OCI-LY3 (cell line): ENCODE measurements around the gene MAGI2.

Experiments used
- H2AFZ ChIP-seq: fragments of 200-600, 300-600 bp; shearing (Covaris generic); 2 replicates; pipeline ENCODE4 v1.6.0; 2014; ENCODE audit warnings: antibody characterized with exemption, low read depth, low read length
- H3K27ac ChIP-seq: fragments of 200-600, 300-600 bp; sonication (generic); 2 replicates; pipeline ENCODE4 v1.5.1; 2014; ENCODE audit warnings: mild to moderate bottlenecking, low read length, moderate library complexity, mixed read lengths
- H3K27me3 ChIP-seq: fragments of 200-600, 300-600 bp; sonication (generic); 2 replicates; pipeline ENCODE4 v1.6.1; 2014; ENCODE audit warnings: low read depth, low read length, mixed read lengths
- H3K36me3 ChIP-seq: fragments of 200-600, 300-600 bp; sonication (generic); replicated peaks from 2 replicates; pipeline ENCODE3; 2014; ENCODE audit warnings: low read depth, low read length, mixed read lengths
- H3K4me1 ChIP-seq: fragments of 300-600, 200-600 bp; sonication (generic); 2 replicates; pipeline ENCODE4 v1.6.1; 2014; ENCODE audit warnings: low read length, mixed read lengths
- H3K4me2 ChIP-seq: fragments of 200-600, 300-600 bp; sonication (generic); 2 replicates; pipeline ENCODE4 v1.6.1; 2014; ENCODE audit warnings: low read length, mixed read lengths
- H3K4me3 ChIP-seq: fragments of 300-600, 200-600 bp; sonication (generic); 2 replicates; pipeline ENCODE4 v1.5.1; 2014; ENCODE audit warnings: antibody characterized with exemption, mild to moderate bottlenecking, low read length, moderate library complexity
- H3K79me2 ChIP-seq: fragments of 300-600, 200-600 bp; shearing (Covaris generic); 2 replicates; pipeline ENCODE4 v1.6.1; 2014; ENCODE audit warnings: mild to moderate bottlenecking, low read length, mixed read lengths
- H3K9ac ChIP-seq: fragments of 300-600, 200-600 bp; shearing (Covaris generic); 2 replicates; pipeline ENCODE4 v1.6.0; 2014; ENCODE audit warnings: mild to moderate bottlenecking, low read length, moderate library complexity
- H3K9me3 ChIP-seq: fragments of 200-600, 300-600 bp; shearing (Covaris generic); 2 replicates; pipeline ENCODE4 v1.6.1; 2014; ENCODE audit warnings: low read length, mixed read lengths; ENCODE audit not compliant: insufficient read depth
- H4K20me1 ChIP-seq: fragments of 200-600, 300-600 bp; sonication (generic); 2 replicates; pipeline ENCODE4 v1.6.1; 2016; ENCODE audit warnings: low read length, mixed read lengths; ENCODE audit not compliant: insufficient read depth
- CTCF ChIP-seq: fragments of 200-600, 300-600 bp; sonication (generic); IDR thresholded peaks from 2 replicates; pipeline ENCODE4 v1.5.1; 2014; ENCODE audit warnings: antibody characterized with exemption, low read length, low read depth
- EZH2phosphoT487 ChIP-seq: fragments of 200-600 bp; shearing (Covaris generic); IDR thresholded peaks from 2 replicates; pipeline ENCODE4 v1.6.1; 2018; ENCODE audit warnings: antibody characterized with exemption, mixed run types, low read depth

The MAGI2 gene

GRCh38 chr7:78055001-78055573 lies 1398.4 kb downstream of the MAGI2 start:
- no peak for TF ChIP-seq CTCF
- TF ChIP-seq EZH2phosphoT487, result no peak
- no peak overlapping the region for H3K4me2 ChIP-seq
- no peak overlapping the region for H3K9ac ChIP-seq
- no peak overlapping the region for H3K27ac ChIP-seq
- no peak overlapping the region for H3K4me3 ChIP-seq
- no peaks in the 10 kb centered on the region for H3K9me3 ChIP-seq
- H3K79me2 ChIP-seq, result no peaks in the 10 kb centered on the region
- no peaks in the 10 kb centered on the region for H3K36me3 ChIP-seq
- H3K4me1 ChIP-seq, result peaks cover 11% of the 10 kb centered on the region
- H4K20me1 ChIP-seq, result no peaks in the 10 kb centered on the region
- H3K27me3 ChIP-seq, result peaks cover 12% of the 10 kb centered on the region
- no peak overlapping the region for H2AFZ ChIP-seq

- H3K4me3 ChIP-seq, result no peak overlapping the region
- H4K20me1 ChIP-seq, result no peaks in the 10 kb centered on the region
- H3K36me3 ChIP-seq, result no peaks in the 10 kb centered on the region
- H3K9me3 ChIP-seq, result no peaks in the 10 kb centered on the region
- H3K4me2 ChIP-seq, result no peak overlapping the region
- no peaks in the 10 kb centered on the region for H3K4me1 ChIP-seq
- H3K27ac ChIP-seq, result no peak overlapping the region
- no peak for TF ChIP-seq EZH2phosphoT487
- TF ChIP-seq CTCF, result no peak
- no peak overlapping the region for H2AFZ ChIP-seq
- no peaks in the 10 kb centered on the region for H3K79me2 ChIP-seq
- H3K27me3 ChIP-seq, result no peaks in the 10 kb centered on the region
- no peak overlapping the region for H3K9ac ChIP-seq
Measured at GRCh38 chr7:78052112-78052511, 1401.4 kb downstream of the MAGI2 start.

- H3K27ac ChIP-seq, result no peak overlapping the region
- no peak for TF ChIP-seq CTCF
- TF ChIP-seq EZH2phosphoT487, result no peak
- no peak overlapping the region for H3K4me3 ChIP-seq
- no peaks in the 10 kb centered on the region for H3K4me1 ChIP-seq
- H3K9me3 ChIP-seq, result no peaks in the 10 kb centered on the region
- no peaks in the 10 kb centered on the region for H3K27me3 ChIP-seq
- H3K4me2 ChIP-seq, result no peak overlapping the region
- H3K36me3 ChIP-seq, result no peaks in the 10 kb centered on the region
- H4K20me1 ChIP-seq, result no peaks in the 10 kb centered on the region
- no peaks in the 10 kb centered on the region for H3K79me2 ChIP-seq
- H3K9ac ChIP-seq, result no peak overlapping the region
- no peak overlapping the region for H2AFZ ChIP-seq
Measured at GRCh38 chr7:78047800-78048199, 1405.7 kb downstream of the MAGI2 start.

GRCh38 chr7:78043159-78043558 lies 1410.3 kb downstream of the MAGI2 start:
- Histone ChIP-seq H3K4me2 (no peak overlapping the region), H4K20me1 (no peaks in the 10 kb centered on the region)

More at GRCh38 chr7:78043159-78043558, 1410.3 kb downstream of the MAGI2 start:
- Histone ChIP-seq H3K9ac (no peak overlapping the region), H3K27ac (no peak overlapping the region), H3K27me3 (peaks cover 14% of the 10 kb centered on the region), H2AFZ (no peak overlapping the region), H3K4me3 (no peak overlapping the region), H3K4me1 (0 out of 2 replicates have a peak, but pooled peaks cover 2% of the 10 kb centered on the region), H3K36me3 (no peaks in the 10 kb centered on the region), H3K9me3 (no peaks in the 10 kb centered on the region), H3K79me2 (no peaks in the 10 kb centered on the region)
- TF ChIP-seq CTCF, result no peak
- no peak for TF ChIP-seq EZH2phosphoT487
